ENCODE data around the gene LCE1D. TPM values are rescaled to one million over a fixed set of nuclear protein-coding genes. Genes with fewer than 3 reads are reported as not detected.

The LCE1D gene
- total and polyA plus RNA-seq, 2 donors (not counting 1 experiment from before 2014, with no cell fraction given): not detected

DNA sequence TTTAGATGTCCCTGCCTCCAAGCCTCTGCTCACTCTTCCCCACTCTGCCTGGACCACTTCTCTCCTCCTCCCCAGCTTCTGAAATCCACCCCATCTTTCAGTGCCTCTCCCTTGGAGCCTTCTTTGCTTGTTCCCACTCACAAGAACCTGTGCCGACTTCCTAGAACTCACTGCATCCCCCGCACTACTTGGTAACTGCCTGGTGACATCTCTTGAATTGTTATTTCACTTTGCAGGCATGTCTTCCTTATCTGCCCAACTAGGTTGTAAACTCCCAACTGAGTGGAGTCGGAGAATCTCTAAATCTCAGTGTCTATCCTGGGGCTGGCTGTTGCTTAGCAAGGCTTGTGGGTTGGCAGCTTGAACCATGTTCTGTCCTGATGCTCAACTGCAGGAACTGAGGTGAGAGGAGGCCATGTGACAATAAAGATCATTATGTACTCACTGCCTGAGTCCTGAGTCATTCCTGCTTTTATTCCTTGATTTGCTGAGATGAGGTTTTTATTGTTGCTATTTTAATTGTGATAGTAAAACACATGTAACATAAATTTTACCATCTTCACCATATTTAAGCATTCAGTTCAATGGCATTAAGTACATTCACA, 34.8 kb upstream of the LCE1D start:
- no peak overlapping the region for H3K27ac ChIP-seq (ENCODE audit: insufficient read depth, low read length)
- H3K4me3 ChIP-seq (replicated peaks in 1 of 4; ENCODE audit: control extremely low read depth in 1 of 4, insufficient read depth in 1 of 4, low read depth in 3 of 4, low read length in 4 of 4): no peak overlapping the region
- H3K4me1 ChIP-seq (ENCODE audit: control insufficient read depth, extremely low read depth, insufficient read depth, low read length): no peaks in the 10 kb centered on the region
- no peak overlapping the region for H3K9ac ChIP-seq (ENCODE audit: insufficient read depth, low read length)
- H3K36me3 ChIP-seq (ENCODE audit: control insufficient read depth, insufficient read depth, low read length): no peaks in the 10 kb centered on the region
- H3K27me3 ChIP-seq (ENCODE audit: control insufficient read depth, insufficient read depth, low read length): no peaks in the 10 kb centered on the region
- no peak overlapping the region for H3K4me2 ChIP-seq (ENCODE audit: extremely low read depth, insufficient read depth, low read length)
- no peak for DNase-seq (ENCODE audit: low read depth in 2 of 2)
- H3K9me3 ChIP-seq (ENCODE audit: control insufficient read depth, insufficient read depth, low read depth, low read length): no peaks in the 10 kb centered on the region
- no peak overlapping the region for H2AFZ ChIP-seq (ENCODE audit: low read length)
- no peaks in the 10 kb centered on the region for H4K20me1 ChIP-seq (ENCODE audit: control insufficient read depth, extremely low read depth, insufficient read depth, low read length)
- no peaks in the 10 kb centered on the region for H3K79me2 ChIP-seq (ENCODE audit: control insufficient read depth, insufficient read depth, low read length)
- TF ChIP-seq EZH2 (IDR thresholded peaks at IDR 0.05; ENCODE audit: low read length, missing control alignments) (no peak), CTCF (conservative IDR thresholded peaks at IDR 0.05 in 1 of 2, IDR thresholded peaks at IDR 0.05 in 1 of 2; ENCODE audit: low read depth in 1 of 2, low read length in 2 of 2) (peak in 1 of 2 donors; percentile 3)

DNA sequence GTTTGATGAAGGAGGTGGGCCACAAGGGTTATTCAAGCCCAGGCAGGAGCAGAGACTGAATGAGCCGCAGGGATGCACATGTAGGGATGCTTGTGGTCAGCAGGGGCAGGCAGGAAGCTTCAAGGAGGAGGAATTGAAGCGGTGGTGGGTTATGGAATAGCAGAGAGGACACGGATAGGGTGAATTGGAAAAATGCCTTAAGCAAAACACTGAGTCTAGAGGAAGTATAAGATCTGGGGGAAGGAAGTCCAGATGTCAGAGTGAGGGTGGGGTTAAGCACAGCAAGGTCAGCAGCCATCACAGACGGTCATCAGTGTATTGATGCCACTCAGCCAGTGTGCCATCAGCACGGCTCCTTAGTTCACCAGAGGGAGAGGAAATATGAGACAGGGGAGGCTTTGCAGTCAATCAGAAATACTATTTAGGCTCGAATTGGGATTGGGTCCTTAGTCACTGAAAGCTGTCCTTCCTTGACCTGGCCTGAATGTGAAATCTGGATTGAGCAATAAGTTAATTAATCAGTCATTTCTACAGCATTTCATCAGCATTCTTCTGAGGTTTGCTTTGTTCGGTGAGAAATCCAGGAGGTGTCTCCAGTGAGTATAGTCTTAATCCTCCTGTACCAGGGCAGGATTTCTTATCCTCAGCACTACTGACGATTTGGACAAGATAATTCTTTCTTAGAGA, 27.5 kb upstream of the LCE1D start:
- Histone ChIP-seq H3K27ac (ENCODE audit: insufficient read depth, low read length) (peak overlapping the region; percentile 17), H3K4me1 (ENCODE audit: control insufficient read depth, extremely low read depth, insufficient read depth, low read length) (peaks cover 3% of the 10 kb centered on the region), H4K20me1 (ENCODE audit: control insufficient read depth, extremely low read depth, insufficient read depth, low read length) (no peaks in the 10 kb centered on the region), H2AFZ (ENCODE audit: low read length) (no peak overlapping the region), H3K9ac (ENCODE audit: insufficient read depth, low read length) (no peak overlapping the region), H3K9me3 (ENCODE audit: control insufficient read depth, insufficient read depth, low read depth, low read length) (no peaks in the 10 kb centered on the region), H3K36me3 (ENCODE audit: control insufficient read depth, insufficient read depth, low read length) (no peaks in the 10 kb centered on the region), H3K79me2 (ENCODE audit: control insufficient read depth, insufficient read depth, low read length) (no peaks in the 10 kb centered on the region), H3K4me2 (ENCODE audit: extremely low read depth, insufficient read depth, low read length) (peak overlapping the region; percentile 18), H3K4me3 (replicated peaks in 1 of 4; ENCODE audit: control extremely low read depth in 1 of 4, insufficient read depth in 1 of 4, low read depth in 3 of 4, low read length in 4 of 4) (no peak overlapping the region), H3K27me3 (ENCODE audit: control insufficient read depth, insufficient read depth, low read length) (no peaks in the 10 kb centered on the region)
- DNase-seq (ENCODE audit: low read depth in 2 of 2): peak in 1 of 2 donors; percentile 58
- no peak for TF ChIP-seq CTCF (conservative IDR thresholded peaks at IDR 0.05 in 1 of 2, IDR thresholded peaks at IDR 0.05 in 1 of 2; ENCODE audit: low read depth in 1 of 2, low read length in 2 of 2)
- no peak for TF ChIP-seq EZH2 (IDR thresholded peaks at IDR 0.05; ENCODE audit: low read length, missing control alignments)

GRCh38 chr1:152770411-152770810, 26.1 kb upstream of the LCE1D start:
- DNase-seq (ENCODE audit: low read depth in 2 of 2): no peak
- no peak overlapping the region for H3K27ac ChIP-seq (ENCODE audit: insufficient read depth, low read length)
- H3K4me2 ChIP-seq (ENCODE audit: extremely low read depth, insufficient read depth, low read length): no peak overlapping the region

More at GRCh38 chr1:152770411-152770810, 26.1 kb upstream of the LCE1D start:
- H2AFZ ChIP-seq (ENCODE audit: low read length): no peak overlapping the region
- peaks cover 3% of the 10 kb centered on the region for H3K4me1 ChIP-seq (ENCODE audit: control insufficient read depth, extremely low read depth, insufficient read depth, low read length)
- no peaks in the 10 kb centered on the region for H3K9me3 ChIP-seq (ENCODE audit: control insufficient read depth, insufficient read depth, low read depth, low read length)
- H3K27me3 ChIP-seq (ENCODE audit: control insufficient read depth, insufficient read depth, low read length): no peaks in the 10 kb centered on the region
- no peaks in the 10 kb centered on the region for H3K79me2 ChIP-seq (ENCODE audit: control insufficient read depth, insufficient read depth, low read length)
- TF ChIP-seq CTCF (conservative IDR thresholded peaks at IDR 0.05 in 1 of 2, IDR thresholded peaks at IDR 0.05 in 1 of 2; ENCODE audit: low read depth in 1 of 2, low read length in 2 of 2): no peak
- no peak for TF ChIP-seq EZH2 (IDR thresholded peaks at IDR 0.05; ENCODE audit: low read length, missing control alignments)
- no peaks in the 10 kb centered on the region for H4K20me1 ChIP-seq (ENCODE audit: control insufficient read depth, extremely low read depth, insufficient read depth, low read length)
- H3K4me3 ChIP-seq (replicated peaks in 1 of 4; ENCODE audit: control extremely low read depth in 1 of 4, insufficient read depth in 1 of 4, low read depth in 3 of 4, low read length in 4 of 4): no peak overlapping the region
- no peak overlapping the region for H3K9ac ChIP-seq (ENCODE audit: insufficient read depth, low read length)
- no peaks in the 10 kb centered on the region for H3K36me3 ChIP-seq (ENCODE audit: control insufficient read depth, insufficient read depth, low read length)
